Measurements from ENCODE around the gene MYO3A. TPM values are rescaled to one million over a fixed set of nuclear protein-coding genes. Genes with fewer than 3 reads are reported as not detected.

MYO3A gene
- total and polyA plus RNA-seq, 2 of the 4 experiments (the other 2 are of a cell fraction): not detected

DNA sequence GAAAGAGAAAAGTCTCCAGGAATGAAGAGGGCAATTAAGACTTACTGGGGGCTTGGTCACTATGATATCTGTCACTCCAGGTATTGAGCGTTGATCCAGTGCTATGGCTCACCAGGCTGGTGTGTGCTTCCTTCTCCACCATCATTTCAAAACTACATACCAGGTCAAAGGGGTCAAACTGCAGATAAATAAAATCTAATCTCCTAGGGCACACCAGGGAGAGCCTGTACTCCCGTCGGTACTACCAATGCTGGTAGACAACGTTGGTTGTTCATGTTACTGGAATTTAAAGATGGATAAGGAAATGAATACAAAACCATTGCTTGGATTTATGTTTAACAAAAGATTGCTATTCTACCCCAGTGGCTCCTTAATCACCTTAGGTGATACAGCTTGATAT lies 118.3 kb downstream of the MYO3A start:
- Histone ChIP-seq H3K9me1 (ENCODE audit: insufficient read depth, low read length) (no peaks in the 10 kb centered on the region), H3K18ac (ENCODE audit: low read depth, low read length) (no peak overlapping the region), H3K14ac (replicated peaks; ENCODE audit: low read depth, low read length) (no peak overlapping the region), H4K20me1 (ENCODE audit: insufficient read depth, low read length) (no peaks in the 10 kb centered on the region), H2AFZ (replicated peaks; ENCODE audit: low read length, poor library complexity) (no peak overlapping the region), H2BK15ac (ENCODE audit: low read depth, low read length) (no peak overlapping the region), H4K91ac (ENCODE audit: insufficient read depth, low read depth, low read length) (no peak overlapping the region), H2AK9ac (replicated peaks; ENCODE audit: low read depth, low read length, poor library complexity) (no peak overlapping the region), H3K79me1 (ENCODE audit: low read depth in 1 of 2, low read length in 2 of 2) (no peaks in the 10 kb centered on the region), H3K4ac (ENCODE audit: low read depth, low read length) (no peak overlapping the region), H3K56ac (ENCODE audit: extremely low read depth, insufficient read depth, low read length) (no peak overlapping the region), H3K4me3 (ENCODE audit: insufficient read depth, low read depth, low read length) (no peak overlapping the region), H3K27ac (ENCODE audit: insufficient read depth, low read length) (no peak overlapping the region), H3K4me2 (ENCODE audit: low read depth, low read length) (no peak overlapping the region), H2BK5ac (ENCODE audit: low read depth, low read length, poor library complexity, severe bottlenecking) (no peak overlapping the region), H4K5ac (ENCODE audit: low read depth, low read length) (no peak overlapping the region), H3K9ac (ENCODE audit: low read depth, low read length) (no peak overlapping the region), H2BK120ac (ENCODE audit: low read depth, low read length) (no peak overlapping the region), H4K8ac (ENCODE audit: low read depth in 2 of 2, low read length in 2 of 2) (no peak overlapping the region), H3K9me3 (ENCODE audit: control insufficient read depth, insufficient read depth, low read length) (peaks cover 11% of the 10 kb centered on the region), H2AK5ac (ENCODE audit: low read depth, low read length) (no peak overlapping the region), H3K36me3 (ENCODE audit: control insufficient read depth, insufficient read depth, low read length) (no peaks in the 10 kb centered on the region), H3K23ac (ENCODE audit: low read depth, low read length) (no peak overlapping the region), H3K4me1 (ENCODE audit: control insufficient read depth, insufficient read depth, low read length) (no peaks in the 10 kb centered on the region), H2BK20ac (ENCODE audit: low read depth, low read length) (no peak overlapping the region), H3K27me3 (ENCODE audit: control insufficient read depth, insufficient read depth, low read length) (no peaks in the 10 kb centered on the region)
- in situ Hi-C loops (cut with MboI; ENCODE audit: low sequenced_read_pairs) (no loop called here), dilution Hi-C loops (cut with HindIII; ENCODE audit: low sequenced_read_pairs, unreplicated experiment) (no loop called here), intact Hi-C loops (cut with micrococcal nuclease) (no loop called here)
- DNase-seq (no peak), ATAC-seq (ENCODE audit: low read depth) (no peak)
- ChIA-PET POLR2A (ENCODE audit: unreplicated experiment) (no interaction called here), CTCF (no interaction called here)
- no TSS peak for BruUV-seq (replicated peaks)
- TF ChIP-seq MAFK (IDR thresholded peaks at IDR 0.05; ENCODE audit: low read depth, low read length): no peak
- no peak for TF ChIP-seq RFX5 (IDR thresholded peaks at IDR 0.05; ENCODE audit: low read depth, low read length)
- TF ChIP-seq BHLHE40 (IDR thresholded peaks at IDR 0.05; ENCODE audit: low read depth, low read length): no peak
- no peak for TF ChIP-seq SMC3 (IDR thresholded peaks at IDR 0.05; ENCODE audit: low read depth, low read length)
- no peak for TF ChIP-seq RCOR1 (IDR thresholded peaks at IDR 0.05; ENCODE audit: insufficient replicate concordance, low read length)
- TF ChIP-seq CEBPB (IDR thresholded peaks at IDR 0.05; ENCODE audit: low read depth, low read length): no peak
- TF ChIP-seq POLR2A (IDR thresholded peaks at IDR 0.05; ENCODE audit: low read depth, low read length): no peak
- TF ChIP-seq, protein P1, sequence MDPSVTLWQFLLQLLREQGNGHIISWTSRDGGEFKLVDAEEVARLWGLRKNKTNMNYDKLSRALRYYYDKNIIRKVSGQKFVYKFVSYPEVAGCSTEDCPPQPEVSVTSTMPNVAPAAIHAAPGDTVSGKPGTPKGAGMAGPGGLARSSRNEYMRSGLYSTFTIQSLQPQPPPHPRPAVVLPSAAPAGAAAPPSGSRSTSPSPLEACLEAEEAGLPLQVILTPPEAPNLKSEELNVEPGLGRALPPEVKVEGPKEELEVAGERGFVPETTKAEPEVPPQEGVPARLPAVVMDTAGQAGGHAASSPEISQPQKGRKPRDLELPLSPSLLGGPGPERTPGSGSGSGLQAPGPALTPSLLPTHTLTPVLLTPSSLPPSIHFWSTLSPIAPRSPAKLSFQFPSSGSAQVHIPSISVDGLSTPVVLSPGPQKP (IDR thresholded peaks at IDR 0.05; ENCODE audit: borderline replicate concordance, low read depth, low read length): no peak
- no peak for TF ChIP-seq MAZ (IDR thresholded peaks at IDR 0.05; ENCODE audit: borderline replicate concordance, low read depth, low read length)
- TF ChIP-seq, protein P2, sequence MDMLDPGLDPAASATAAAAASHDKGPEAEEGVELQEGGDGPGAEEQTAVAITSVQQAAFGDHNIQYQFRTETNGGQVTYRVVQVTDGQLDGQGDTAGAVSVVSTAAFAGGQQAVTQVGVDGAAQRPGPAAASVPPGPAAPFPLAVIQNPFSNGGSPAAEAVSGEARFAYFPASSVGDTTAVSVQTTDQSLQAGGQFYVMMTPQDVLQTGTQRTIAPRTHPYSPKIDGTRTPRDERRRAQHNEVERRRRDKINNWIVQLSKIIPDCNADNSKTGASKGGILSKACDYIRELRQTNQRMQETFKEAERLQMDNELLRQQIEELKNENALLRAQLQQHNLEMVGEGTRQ (IDR thresholded peaks at IDR 0.05; ENCODE audit: low read depth, low read length): no peak
- TF ChIP-seq CHD1 (IDR thresholded peaks at IDR 0.05; ENCODE audit: low read depth, low read length): no peak
- TF ChIP-seq, protein P3, sequence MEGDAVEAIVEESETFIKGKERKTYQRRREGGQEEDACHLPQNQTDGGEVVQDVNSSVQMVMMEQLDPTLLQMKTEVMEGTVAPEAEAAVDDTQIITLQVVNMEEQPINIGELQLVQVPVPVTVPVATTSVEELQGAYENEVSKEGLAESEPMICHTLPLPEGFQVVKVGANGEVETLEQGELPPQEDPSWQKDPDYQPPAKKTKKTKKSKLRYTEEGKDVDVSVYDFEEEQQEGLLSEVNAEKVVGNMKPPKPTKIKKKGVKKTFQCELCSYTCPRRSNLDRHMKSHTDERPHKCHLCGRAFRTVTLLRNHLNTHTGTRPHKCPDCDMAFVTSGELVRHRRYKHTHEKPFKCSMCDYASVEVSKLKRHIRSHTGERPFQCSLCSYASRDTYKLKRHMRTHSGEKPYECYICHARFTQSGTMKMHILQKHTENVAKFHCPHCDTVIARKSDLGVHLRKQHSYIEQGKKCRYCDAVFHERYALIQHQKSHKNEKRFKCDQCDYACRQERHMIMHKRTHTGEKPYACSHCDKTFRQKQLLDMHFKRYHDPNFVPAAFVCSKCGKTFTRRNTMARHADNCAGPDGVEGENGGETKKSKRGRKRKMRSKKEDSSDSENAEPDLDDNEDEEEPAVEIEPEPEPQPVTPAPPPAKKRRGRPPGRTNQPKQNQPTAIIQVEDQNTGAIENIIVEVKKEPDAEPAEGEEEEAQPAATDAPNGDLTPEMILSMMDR (conservative IDR thresholded peaks at IDR 0.05; ENCODE audit: low read depth, low read length): no peak
- TF ChIP-seq FOS (IDR thresholded peaks at IDR 0.05; ENCODE audit: low read depth, low read length): no peak
- TF ChIP-seq NFE2L2 (IDR thresholded peaks at IDR 0.05; ENCODE audit: low read depth, low read length): no peak
- no peak for TF ChIP-seq MXI1 (IDR thresholded peaks at IDR 0.05; ENCODE audit: borderline replicate concordance, low read depth, low read length)
- TF ChIP-seq RAD21 (IDR thresholded peaks at IDR 0.05; ENCODE audit: low read length): no peak
- WGBS, 2 experiments (ENCODE audit: extremely low coverage in 2 of 2, insufficient read length in 1 of 2): 0% methylated on average over 1 of the region's 4 CpGs; no CpG with 5 or more reads in 1 of the 2 experiments
